ENCODE measurements around the gene ST8SIA1. TPM values are rescaled to one million over a fixed set of nuclear protein-coding genes. Genes with fewer than 3 reads are reported as not detected.

ST8SIA1 gene
- total RNA-seq, 4 donors from 2014 or later, result 6.9 to 18.0 (median 11.4) TPM

GRCh38 chr12:22285846-22286245 lies 48.7 kb downstream of the ST8SIA1 start:
- Histone ChIP-seq H3K36me3 (no peaks in the 10 kb centered on the region), H3K27ac (no peak overlapping the region), H3K4me1 (peaks cover 26% of the 10 kb centered on the region), H3K4me3 (no peak overlapping the region), H3K9me3 (no peaks in the 10 kb centered on the region), H3K27me3 (no peaks in the 10 kb centered on the region)
- WGBS, result 42% methylated on average over 1 of the region's 1 CpG
- TF ChIP-seq POLR2A (IDR thresholded peaks at IDR 0.05) (no peak), EP300 (IDR thresholded peaks at IDR 0.05) (no peak), POLR2AphosphoS5 (IDR thresholded peaks at IDR 0.05) (no peak), CTCF (IDR thresholded peaks at IDR 0.05) (no peak)
- no peak for DNase-seq (ENCODE audit: low spot score in 2 of 2)

GRCh38 chr12:22284871-22285270 lies 49.6 kb downstream of the ST8SIA1 start:
- WGBS, result 63% methylated on average over 1 of the region's 1 CpG
- Histone ChIP-seq H3K9me3 (no peaks in the 10 kb centered on the region), H3K36me3 (no peaks in the 10 kb centered on the region), H3K27me3 (no peaks in the 10 kb centered on the region), H3K4me1 (peaks cover 26% of the 10 kb centered on the region), H3K27ac (no peak overlapping the region), H3K4me3 (no peak overlapping the region)
- TF ChIP-seq POLR2AphosphoS5 (IDR thresholded peaks at IDR 0.05) (no peak), POLR2A (IDR thresholded peaks at IDR 0.05) (no peak), CTCF (IDR thresholded peaks at IDR 0.05) (no peak), EP300 (IDR thresholded peaks at IDR 0.05) (no peak)
- DNase-seq (ENCODE audit: low spot score in 2 of 2), result no peak

GRCh38 chr12:22283508-22283907 lies 51.0 kb downstream of the ST8SIA1 start:
- TF ChIP-seq POLR2AphosphoS5 (IDR thresholded peaks at IDR 0.05) (no peak), CTCF (IDR thresholded peaks at IDR 0.05) (no peak), POLR2A (IDR thresholded peaks at IDR 0.05) (no peak), EP300 (IDR thresholded peaks at IDR 0.05) (no peak)
- no peak for DNase-seq (ENCODE audit: low spot score in 2 of 2)
- Histone ChIP-seq H3K27ac (no peak overlapping the region), H3K27me3 (no peaks in the 10 kb centered on the region), H3K4me1 (peaks cover 26% of the 10 kb centered on the region), H3K4me3 (no peak overlapping the region), H3K36me3 (no peaks in the 10 kb centered on the region), H3K9me3 (no peaks in the 10 kb centered on the region)
- WGBS, result 79% methylated on average over 4 of the region's 4 CpGs

- Histone ChIP-seq H3K27me3 (no peaks in the 10 kb centered on the region), H3K9me3 (no peaks in the 10 kb centered on the region), H3K36me3 (no peaks in the 10 kb centered on the region), H3K27ac (peak overlapping the region; percentile 69), H3K4me1 (peaks cover 26% of the 10 kb centered on the region), H3K4me3 (no peak overlapping the region)
- no peak for TF ChIP-seq CTCF (IDR thresholded peaks at IDR 0.05)
- TF ChIP-seq EP300 (IDR thresholded peaks at IDR 0.05), result no peak
- TF ChIP-seq POLR2A (IDR thresholded peaks at IDR 0.05), result no peak
- DNase-seq (ENCODE audit: low spot score in 2 of 2), result no peak
- WGBS, result 63% methylated on average over 3 of the region's 3 CpGs
Observed at GRCh38 chr12:22283006-22283506, 51.5 kb downstream of the ST8SIA1 start.

GRCh38 chr12:22282283-22282682 lies 52.2 kb downstream of the ST8SIA1 start:
- no peak overlapping the region for H3K4me3 ChIP-seq

More at GRCh38 chr12:22282283-22282682, 52.2 kb downstream of the ST8SIA1 start:
- WGBS, result 62% methylated on average over 6 of the region's 6 CpGs
- DNase-seq (ENCODE audit: low spot score in 2 of 2), result no peak
- no peaks in the 10 kb centered on the region for H3K27me3 ChIP-seq
- TF ChIP-seq POLR2A (IDR thresholded peaks at IDR 0.05) (no peak), CTCF (IDR thresholded peaks at IDR 0.05) (no peak), POLR2AphosphoS5 (IDR thresholded peaks at IDR 0.05) (no peak), EP300 (IDR thresholded peaks at IDR 0.05) (no peak)
- peak overlapping the region; percentile 69 for H3K27ac ChIP-seq
- peaks cover 26% of the 10 kb centered on the region for H3K4me1 ChIP-seq
- no peaks in the 10 kb centered on the region for H3K9me3 ChIP-seq
- no peaks in the 10 kb centered on the region for H3K36me3 ChIP-seq

Data from suprapubic skin (tissue), 4 donors.